ENCODE data around the gene LDAF1.

Gene LDAF1

GRCh38 chr16:21197112-21197511 is 38.6 kb downstream of the LDAF1 start:
- no peak for DNase-seq

- DNase-seq, result no peak
These were observed 39.1 kb downstream of the LDAF1 start for GRCh38 chr16:21197621-21198020.

- no peak for DNase-seq
These were observed 41.2 kb downstream of the LDAF1 start for GRCh38 chr16:21199607-21200218.

GRCh38 chr16:21203155-21203797 is 44.8 kb downstream of the LDAF1 start:
- DNase-seq, result no peak

GRCh38 chr16:21205303-21205702 is 46.8 kb downstream of the LDAF1 start:
- no peak for DNase-seq

GRCh38 chr16:21206550-21206949 is 48.1 kb downstream of the LDAF1 start:
- DNase-seq, result no peak

GRCh38 chr16:21208446-21209230 is 50.2 kb downstream of the LDAF1 start:
- DNase-seq, result no peak

- DNase-seq, result no peak
These were observed 53.0 kb downstream of the LDAF1 start, which contains the start of gene ZP2 for GRCh38 chr16:21211486-21211885. Gene ZP2 (minus strand): TSS chr16:21211574. CDS start chr16:21211547, 27 bp downstream.

- no peak for DNase-seq
These were observed 55.6 kb downstream of the LDAF1 start for GRCh38 chr16:21214086-21214485.

- DNase-seq, result no peak
These were observed 58.6 kb downstream of the LDAF1 start for GRCh38 chr16:21217121-21217520.

- DNase-seq, result no peak
These were observed 59.7 kb downstream of the LDAF1 start for GRCh38 chr16:21218153-21218552.

GRCh38 chr16:21219551-21219950 is 61.1 kb downstream of the LDAF1 start:
- no peak for DNase-seq

GRCh38 chr16:21222495-21223337 is 64.2 kb downstream of the LDAF1 start:
- no peak for DNase-seq

- DNase-seq, result no peak
These were observed 65.3 kb downstream of the LDAF1 start for GRCh38 chr16:21223787-21224186.

- no peak for DNase-seq
These were observed 66.3 kb downstream of the LDAF1 start for GRCh38 chr16:21224800-21225199.

- no peak for DNase-seq
These were observed 68.3 kb downstream of the LDAF1 start for GRCh38 chr16:21226749-21227148.

- no peak for DNase-seq
These were observed 69.4 kb downstream of the LDAF1 start for GRCh38 chr16:21227866-21228265.

- DNase-seq, result no peak
These were observed 69.9 kb downstream of the LDAF1 start for GRCh38 chr16:21228361-21228872.
